ENCODE measurements around the gene LETMD1. TPM values are rescaled to one million over a fixed set of nuclear protein-coding genes. Genes with fewer than 3 reads are reported as not detected.

The LETMD1 gene
- total RNA-seq (33.8 and 38.9 TPM in 2 replicates), polyA plus RNA-seq (43.4 and 47.7 TPM in 2 replicates), polyA minus RNA-seq (53.0 and 53.4 TPM in 2 replicates), Bru-seq, nascent RNA (percentile 83 among the genes with signal in this experiment), BruChase-seq, experiment 1, labeled RNA remaining after a 6-hour chase (percentile 82 among the genes with signal in this experiment), BruChase-seq, experiment 2, labeled RNA remaining after a 2-hour chase (percentile 84 among the genes with signal in this experiment)
- polyA plus RNA-seq (2011; cell fraction: cytosol; rRNA removed), result 37.7 and 38.0 TPM in 2 replicates
- 96.6 and 109 TPM in 2 replicates for polyA plus RNA-seq (2011; cell fraction: nucleus; rRNA removed)
- 35.0 and 46.4 TPM in 2 replicates for polyA plus RNA-seq (2012)
- 47.4 TPM for polyA minus RNA-seq (2011; cell fraction: cytosol; rRNA and poly(A)+ RNA removed)
- polyA minus RNA-seq (2011; cell fraction: nucleus; rRNA and poly(A)+ RNA removed), result 31.0 and 47.6 TPM in 2 replicates
- long read RNA-seq, transcript LETMD1-238 (1 exons, 2,948 nt), result major isoform, 35 of 57 reads
- long read RNA-seq, transcript LETMD1-201 (9 exons, 2,112 nt), result minor isoform, 5 of 57 reads
- long read RNA-seq, partial matches to known transcripts, result 4 of 57 reads
- long read RNA-seq, other reads (novel, unspliced or antisense), result 12 of 57 reads

DNA sequence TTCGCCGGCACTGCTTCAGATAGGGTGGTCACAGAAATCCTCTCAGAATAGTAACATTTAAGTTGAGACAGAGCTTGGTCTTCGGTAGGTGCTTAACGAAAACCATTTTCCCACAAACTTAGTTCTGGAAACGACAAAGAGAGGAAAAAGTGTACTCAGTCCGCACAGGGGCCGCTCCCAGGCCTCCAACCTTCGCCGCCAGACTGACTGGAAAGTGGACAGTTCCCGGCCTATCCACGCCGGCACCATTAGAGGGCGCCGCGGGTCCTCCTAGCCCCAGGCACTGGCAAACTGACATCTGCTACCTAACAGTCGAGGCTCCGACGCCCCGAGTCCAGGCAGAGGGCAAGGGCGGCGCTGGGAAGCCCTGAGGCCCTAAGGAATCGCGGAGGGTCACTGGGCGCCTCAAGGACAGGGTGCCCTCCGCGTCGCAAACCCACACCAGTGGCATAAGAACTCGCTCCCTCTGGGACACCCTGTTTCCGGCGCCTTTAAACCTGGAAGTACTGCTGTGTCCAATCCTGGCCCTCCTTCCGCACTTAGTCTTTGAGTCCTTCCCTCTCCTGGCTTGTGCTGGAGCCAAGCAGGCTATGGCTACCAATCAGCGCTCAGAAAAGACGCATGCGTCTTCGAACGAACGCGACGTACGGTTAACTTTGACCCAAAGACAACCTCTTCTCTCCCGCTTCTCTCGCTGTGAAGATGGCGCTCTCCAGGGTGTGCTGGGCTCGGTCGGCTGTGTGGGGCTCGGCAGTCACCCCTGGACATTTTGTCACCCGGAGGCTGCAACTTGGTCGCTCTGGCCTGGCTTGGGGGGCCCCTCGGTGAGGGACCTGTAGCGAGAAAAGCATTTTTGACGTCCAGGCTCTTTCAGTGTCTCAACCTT lies at the start of gene LETMD1:
Gene LETMD1, plus strand, starts transcription at position 673 of the 886 bp plus-strand sequence. Its CDS starts 30 bp downstream, at position 703.
- intact Hi-C loops (cut with micrococcal nuclease), result loop anchor here (1.0 to 5.0 kb wide), 6 partner anchors 22 to 293 kb away; partner anchors contain the start of genes CSRNP2, DAZAP2 and SLC11A2
- ChIA-PET POLR2A (no interaction called here), CTCF (interaction anchor here (0.9 to 2.1 kb wide), 5 partner anchors 20 to 302 kb away, joined by 3 to 13 read pairs (median 4); no protein-coding TSS in a partner anchor)
- H3K27ac ChIP-seq (ENCODE audit: insufficient read depth, low read depth, low read length), result peak within 1 kb of the TSS; percentile 42
- BruUV-seq (replicated peaks), result TSS peak; percentile 83
- peaks cover 11% of the 10 kb centered on the region for H3K4me1 ChIP-seq (ENCODE audit: control insufficient read depth, extremely low read depth, insufficient read depth, low read length)
- FAIRE-seq, result peak; percentile 97
- no peaks in the 10 kb centered on the region for H3K9me1 ChIP-seq (replicated peaks; ENCODE audit: control insufficient read depth, extremely low read depth, insufficient read depth, low read length)
- H3K9me3 ChIP-seq (replicated peaks; ENCODE audit: control insufficient read depth, insufficient read depth, low read length), result no peaks in the 10 kb centered on the region
- H3K4me2 ChIP-seq (ENCODE audit: insufficient read depth, low read length), result peak within 1 kb of the TSS; percentile 96
- peak within 1 kb of the TSS; percentile 79 for H2AFZ ChIP-seq (ENCODE audit: low read depth, low read length)
- peak within 1 kb of the TSS; percentile 89 for H3K9ac ChIP-seq (replicated peaks; ENCODE audit: extremely low read depth, insufficient read depth, low read length)
- dilution Hi-C loops (cut with MboI; ENCODE audit: extremely low pct_ligation_motif_present, low sequenced_read_pairs), result no loop called here
- TF ChIP-seq EZH2 (IDR thresholded peaks at IDR 0.05; ENCODE audit: borderline replicate concordance, low read depth, low read length, severe bottlenecking) (no peak), MAX (IDR thresholded peaks at IDR 0.05; ENCODE audit: insufficient read depth, insufficient read length) (peak; percentile 23), POLR2AphosphoS5 (IDR thresholded peaks at IDR 0.05; ENCODE audit: insufficient read depth, low read depth, low read length) (peak; percentile 95), FOS (IDR thresholded peaks at IDR 0.05; ENCODE audit: borderline replicate concordance, insufficient read depth, low read length) (no peak), POLR2A (IDR thresholded peaks at IDR 0.05; ENCODE audit: low read depth, low read length) (peak; percentile 94), JUN (IDR thresholded peaks at IDR 0.05; ENCODE audit: borderline replicate concordance, insufficient read depth, insufficient read length, low read depth) (no peak)
- TF ChIP-seq, protein P1, sequence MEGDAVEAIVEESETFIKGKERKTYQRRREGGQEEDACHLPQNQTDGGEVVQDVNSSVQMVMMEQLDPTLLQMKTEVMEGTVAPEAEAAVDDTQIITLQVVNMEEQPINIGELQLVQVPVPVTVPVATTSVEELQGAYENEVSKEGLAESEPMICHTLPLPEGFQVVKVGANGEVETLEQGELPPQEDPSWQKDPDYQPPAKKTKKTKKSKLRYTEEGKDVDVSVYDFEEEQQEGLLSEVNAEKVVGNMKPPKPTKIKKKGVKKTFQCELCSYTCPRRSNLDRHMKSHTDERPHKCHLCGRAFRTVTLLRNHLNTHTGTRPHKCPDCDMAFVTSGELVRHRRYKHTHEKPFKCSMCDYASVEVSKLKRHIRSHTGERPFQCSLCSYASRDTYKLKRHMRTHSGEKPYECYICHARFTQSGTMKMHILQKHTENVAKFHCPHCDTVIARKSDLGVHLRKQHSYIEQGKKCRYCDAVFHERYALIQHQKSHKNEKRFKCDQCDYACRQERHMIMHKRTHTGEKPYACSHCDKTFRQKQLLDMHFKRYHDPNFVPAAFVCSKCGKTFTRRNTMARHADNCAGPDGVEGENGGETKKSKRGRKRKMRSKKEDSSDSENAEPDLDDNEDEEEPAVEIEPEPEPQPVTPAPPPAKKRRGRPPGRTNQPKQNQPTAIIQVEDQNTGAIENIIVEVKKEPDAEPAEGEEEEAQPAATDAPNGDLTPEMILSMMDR (IDR thresholded peaks at IDR 0.05; ENCODE audit: extremely low read depth in 1 of 2, insufficient read depth in 1 of 2, low read depth in 1 of 2, low read length in 2 of 2), result peak; percentile 83 to 98
- no peaks in the 10 kb centered on the region for H3K27me3 ChIP-seq (ENCODE audit: control insufficient read depth in 2 of 2, insufficient read depth in 2 of 2, low read length in 2 of 2)
- H3K36me3 ChIP-seq (ENCODE audit: control insufficient read depth in 2 of 2, extremely low read depth in 1 of 2, insufficient read depth in 2 of 2, low read length in 2 of 2), result peaks cover 0 to 4% of the 10 kb centered on the region in 2 experiments
- H3K4me3 ChIP-seq (replicated peaks in 1 of 3; ENCODE audit: insufficient read depth in 1 of 3, low read depth in 1 of 3, low read length in 3 of 3), result peak within 1 kb of the TSS; percentile 75 to 92 (median 86)
- H4K20me1 ChIP-seq (replicated peaks; ENCODE audit: control insufficient read depth, extremely low read depth, insufficient read depth, low read length), result no peaks in the 10 kb centered on the region
- DNase-seq (ENCODE audit: low read depth, low spot score), result peak; percentile 99
- H3K79me2 ChIP-seq (ENCODE audit: control insufficient read depth, insufficient read depth, low read length), result peaks cover 12% of the 10 kb centered on the region

Measured in endothelial cell of umbilical vein (primary cell).